Measurements from ENCODE around the gene ABTB2.

DNA sequence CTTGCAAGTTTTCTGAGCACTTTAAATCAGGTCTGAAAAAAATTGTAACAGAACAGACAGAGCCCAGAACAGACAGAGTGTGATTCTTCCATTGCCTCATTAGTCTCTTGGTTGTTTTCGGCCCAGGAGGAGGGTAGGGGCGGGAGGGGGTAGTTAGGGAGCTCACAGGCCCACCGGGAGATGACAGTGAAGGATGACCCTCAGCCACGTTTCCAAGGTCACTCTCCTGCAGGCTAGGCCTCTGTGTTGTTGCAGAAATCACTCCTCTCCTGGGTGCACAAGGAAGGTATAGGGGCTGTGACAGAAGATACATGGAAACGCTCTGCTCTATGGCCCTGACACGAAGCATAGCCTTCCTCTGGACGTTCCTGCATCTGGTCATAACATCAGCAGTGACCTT is 69.3 kb downstream of the ABTB2 start:
- TF ChIP-seq, protein P1, sequence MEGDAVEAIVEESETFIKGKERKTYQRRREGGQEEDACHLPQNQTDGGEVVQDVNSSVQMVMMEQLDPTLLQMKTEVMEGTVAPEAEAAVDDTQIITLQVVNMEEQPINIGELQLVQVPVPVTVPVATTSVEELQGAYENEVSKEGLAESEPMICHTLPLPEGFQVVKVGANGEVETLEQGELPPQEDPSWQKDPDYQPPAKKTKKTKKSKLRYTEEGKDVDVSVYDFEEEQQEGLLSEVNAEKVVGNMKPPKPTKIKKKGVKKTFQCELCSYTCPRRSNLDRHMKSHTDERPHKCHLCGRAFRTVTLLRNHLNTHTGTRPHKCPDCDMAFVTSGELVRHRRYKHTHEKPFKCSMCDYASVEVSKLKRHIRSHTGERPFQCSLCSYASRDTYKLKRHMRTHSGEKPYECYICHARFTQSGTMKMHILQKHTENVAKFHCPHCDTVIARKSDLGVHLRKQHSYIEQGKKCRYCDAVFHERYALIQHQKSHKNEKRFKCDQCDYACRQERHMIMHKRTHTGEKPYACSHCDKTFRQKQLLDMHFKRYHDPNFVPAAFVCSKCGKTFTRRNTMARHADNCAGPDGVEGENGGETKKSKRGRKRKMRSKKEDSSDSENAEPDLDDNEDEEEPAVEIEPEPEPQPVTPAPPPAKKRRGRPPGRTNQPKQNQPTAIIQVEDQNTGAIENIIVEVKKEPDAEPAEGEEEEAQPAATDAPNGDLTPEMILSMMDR (IDR thresholded peaks at IDR 0.05): no peak
- TF ChIP-seq POLR2A (IDR thresholded peaks at IDR 0.05): no peak

Data from tibial nerve (tissue), 3 donors.